NCI-H1436 treated with DMSO at 0.1 percent for 48 hours (cell line): ENCODE measurements around the gene EXOC6.
"Not testable (repeated sequence)": the region's sequence is repeated elsewhere in the genome, so short reads cannot be mapped to it uniquely, and the experiment has no call there.

Source experiments
- DNase-seq: peaks from one replicate; lab custom pipeline; 2025; lab: John Stamatoyannopoulos, UW

Gene EXOC6

DNA sequence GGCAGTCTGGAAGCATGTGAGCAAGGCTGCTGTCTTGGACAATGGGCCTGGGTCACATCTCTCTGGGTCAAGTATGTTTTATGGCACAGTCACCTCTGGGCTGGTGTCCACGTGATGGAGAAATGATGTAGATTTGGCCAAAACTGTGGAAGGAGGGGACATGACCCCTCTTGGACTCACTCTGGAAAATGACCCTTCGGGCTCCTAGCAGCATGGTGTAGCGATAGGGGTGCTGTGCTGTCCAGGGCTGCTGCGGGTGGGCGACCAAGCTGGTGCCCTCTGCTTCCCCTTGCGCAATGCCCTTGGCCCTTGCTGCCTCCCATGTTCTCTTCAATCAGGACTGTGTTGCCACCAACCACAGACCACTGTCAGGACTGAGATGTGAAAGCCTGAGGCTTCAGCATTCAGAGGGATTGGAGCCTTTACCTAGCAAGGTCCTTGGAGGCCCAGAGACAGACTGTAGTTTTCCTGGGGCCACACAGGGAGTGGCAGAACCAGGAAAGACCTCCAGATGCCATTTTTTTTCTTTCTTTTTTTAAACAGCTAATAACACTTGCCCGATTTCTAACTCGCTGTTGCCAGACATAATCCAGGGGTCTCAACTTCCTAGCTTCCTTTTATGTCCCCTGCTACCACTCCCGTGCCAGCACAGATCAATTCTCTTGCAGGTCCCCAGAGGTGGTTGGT, 231.5 kb downstream of the EXOC6 start:
- no peak for DNase-seq

DNA sequence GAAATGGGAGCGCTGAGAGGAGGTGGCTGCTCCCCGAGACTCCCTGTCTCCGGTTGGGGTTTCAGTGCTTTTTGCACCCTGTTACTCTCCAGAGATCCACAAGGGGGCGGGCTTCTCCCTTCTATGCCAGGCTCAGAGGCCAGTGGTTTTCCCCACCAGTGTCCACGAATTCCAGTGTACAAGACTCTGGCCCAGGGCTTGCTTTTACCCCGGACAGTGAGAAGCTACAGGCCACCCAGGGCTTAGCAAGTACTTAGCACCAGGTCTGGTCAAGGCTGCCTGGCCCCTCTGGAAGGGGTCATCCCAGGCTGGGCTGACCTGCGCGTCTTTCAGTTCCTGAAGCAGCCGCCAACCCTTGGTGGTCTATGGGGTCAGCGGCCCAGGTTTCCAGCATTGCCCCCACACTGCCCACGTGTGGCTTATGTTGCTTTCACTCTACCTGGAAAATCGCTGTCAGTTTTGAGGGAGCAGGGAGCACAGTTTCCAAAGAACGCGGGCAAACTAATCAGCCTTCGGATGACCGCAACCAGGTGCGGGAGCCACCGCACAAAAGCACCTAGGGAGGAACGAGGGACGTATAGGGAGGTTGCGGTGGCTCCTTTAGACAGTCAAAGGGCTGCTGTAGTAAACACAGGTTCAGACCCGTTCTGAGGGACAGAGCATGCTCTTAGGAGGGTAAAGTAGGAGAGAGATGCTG, 232.2 kb downstream of the EXOC6 start:
- no peak for DNase-seq

DNA sequence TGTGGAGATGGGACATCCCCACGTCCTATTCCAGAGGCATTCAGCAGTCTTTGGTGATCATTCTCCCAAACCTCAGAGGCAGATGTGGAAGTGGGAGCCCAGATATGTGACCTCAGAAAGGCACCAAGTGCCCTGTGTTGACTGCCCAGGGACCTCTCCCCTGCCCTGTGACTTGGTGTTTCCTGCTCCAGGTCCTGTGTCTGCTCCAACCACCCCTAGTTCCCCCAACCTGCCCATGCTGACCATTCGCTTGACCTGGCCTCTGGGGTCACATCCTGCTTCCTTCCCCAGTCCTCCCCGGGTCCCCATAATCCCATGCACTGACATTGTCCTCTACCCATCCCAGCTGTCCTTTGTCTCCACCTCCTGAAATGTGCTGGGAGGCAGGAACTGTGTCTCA, 233.0 kb downstream of the EXOC6 start:
- no peak for DNase-seq

DNA sequence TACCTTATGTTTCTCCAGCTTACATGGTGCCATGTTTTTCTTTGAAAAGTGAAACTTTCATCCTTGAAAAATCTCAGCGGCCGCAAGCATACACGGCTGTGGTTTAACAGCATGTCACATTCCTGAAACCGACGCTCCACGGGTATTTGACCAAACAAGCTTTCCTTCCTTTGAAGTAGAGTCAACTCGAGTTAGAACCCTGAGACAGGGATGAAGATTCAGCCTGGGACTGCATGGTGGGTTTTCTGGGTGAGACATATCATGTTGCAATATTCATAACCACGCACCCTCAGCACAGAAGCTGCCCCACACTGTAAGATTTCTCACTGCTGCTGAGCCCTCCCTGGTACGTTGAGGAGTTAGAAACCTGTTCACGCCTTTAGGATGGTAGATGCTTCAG, 233.5 kb downstream of the EXOC6 start:
- no peak for DNase-seq

DNA sequence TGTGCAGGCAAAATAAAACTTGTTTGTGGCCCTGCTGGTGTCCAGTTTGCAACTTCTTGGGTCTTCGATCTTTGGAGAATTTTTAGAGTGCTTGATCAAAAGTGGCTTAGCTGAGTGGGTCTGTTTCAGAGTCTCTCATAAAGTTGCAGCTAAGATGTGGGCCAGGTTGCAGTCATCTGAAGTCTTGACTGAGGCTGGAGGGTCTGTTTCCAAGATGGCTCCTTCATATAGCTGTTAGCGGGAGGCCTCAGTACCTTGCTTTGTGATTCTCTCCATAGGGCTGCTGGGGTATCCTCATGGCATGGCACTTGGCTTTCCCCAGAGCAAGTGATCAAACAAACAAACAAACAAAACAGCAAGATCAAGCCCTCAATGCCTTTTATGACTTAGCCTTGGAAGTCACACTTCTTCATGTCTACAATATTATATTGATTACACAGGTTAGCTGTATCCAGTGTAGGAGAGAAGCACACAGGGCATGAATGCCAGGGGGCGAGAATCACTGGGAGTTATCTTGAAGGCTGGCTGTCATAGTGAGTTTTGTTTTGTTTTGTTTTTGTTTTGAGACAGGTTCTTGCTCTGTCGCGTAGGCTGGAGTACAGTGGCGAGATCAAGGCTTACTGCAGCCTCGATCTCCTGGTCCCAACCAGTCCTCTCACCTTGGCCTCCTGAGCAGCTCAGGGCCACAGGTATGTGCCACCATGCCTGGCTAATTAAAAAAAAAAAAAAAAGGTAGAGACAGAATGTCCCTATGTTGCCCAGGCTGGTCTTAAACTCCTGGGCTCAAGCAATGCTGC, 235.6 kb downstream of the EXOC6 start:
- DNase-seq, result no peak

DNA sequence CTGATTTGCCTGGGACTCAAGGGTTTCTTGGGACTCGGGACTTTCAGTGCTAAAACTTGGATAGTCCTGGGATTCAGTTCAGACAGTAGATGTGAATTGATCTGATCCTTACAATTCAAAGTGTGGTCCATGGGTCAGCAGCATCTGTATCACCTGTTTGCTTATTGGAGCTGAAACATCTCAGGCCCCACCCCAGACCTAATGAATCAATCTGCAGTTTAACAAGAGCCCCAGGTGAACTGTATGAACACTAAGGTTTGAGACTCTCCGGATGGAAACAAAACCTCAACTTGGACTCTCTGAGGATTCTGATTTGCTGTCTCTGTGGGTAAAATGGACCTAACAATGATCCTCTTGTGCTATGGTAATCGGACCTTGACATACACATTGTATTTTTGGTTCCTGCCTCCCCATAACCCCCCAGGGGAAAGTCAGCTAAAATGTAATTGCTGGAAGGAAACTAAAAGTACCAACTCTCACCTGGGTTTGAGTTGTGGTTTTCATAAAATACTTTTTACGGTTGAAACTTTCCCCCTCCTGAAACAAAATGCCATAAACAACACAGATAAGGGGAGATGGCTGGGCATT, 237.0 kb downstream of the EXOC6 start:
- no peak for DNase-seq

DNA sequence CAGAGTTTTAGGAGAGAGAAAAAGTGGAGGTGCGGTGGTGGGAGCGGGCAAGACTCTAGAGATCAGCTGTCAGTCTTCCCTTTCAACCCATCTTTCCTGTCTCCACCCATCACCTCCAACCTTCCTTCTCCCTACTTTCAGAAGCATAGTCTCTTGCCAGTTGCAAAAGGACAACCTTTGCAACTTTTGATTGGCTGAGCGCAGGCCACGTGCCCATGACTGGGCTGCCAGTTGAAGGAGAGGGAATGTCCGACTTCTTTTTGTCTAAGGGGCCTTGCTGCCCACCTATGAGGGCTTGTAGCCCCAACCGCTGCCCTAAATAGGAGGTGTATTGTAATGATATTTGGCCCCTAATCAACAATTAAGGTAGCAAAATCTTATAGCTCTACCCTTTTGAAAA, 238.0 kb downstream of the EXOC6 start:
- no peak for DNase-seq

DNA sequence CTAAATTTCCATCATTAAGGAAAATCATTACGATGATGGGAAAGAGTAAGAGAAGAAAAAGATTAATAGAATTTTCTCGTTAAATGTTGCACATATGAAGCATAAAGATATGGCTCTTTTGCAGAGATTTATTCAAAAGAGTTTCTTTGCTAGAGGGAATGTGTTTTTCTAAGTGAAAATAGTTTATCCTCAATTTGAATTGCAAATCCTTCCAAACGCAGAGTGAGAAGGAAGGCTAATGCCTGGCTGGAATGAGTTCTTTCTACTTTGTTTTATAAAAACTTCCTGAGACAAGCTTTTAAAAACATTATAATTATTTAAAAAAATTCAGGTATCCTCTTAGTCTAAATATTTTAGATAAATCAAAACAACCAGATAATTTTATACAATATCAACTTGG, 239.5 kb downstream of the EXOC6 start:
- no peak for DNase-seq

DNA sequence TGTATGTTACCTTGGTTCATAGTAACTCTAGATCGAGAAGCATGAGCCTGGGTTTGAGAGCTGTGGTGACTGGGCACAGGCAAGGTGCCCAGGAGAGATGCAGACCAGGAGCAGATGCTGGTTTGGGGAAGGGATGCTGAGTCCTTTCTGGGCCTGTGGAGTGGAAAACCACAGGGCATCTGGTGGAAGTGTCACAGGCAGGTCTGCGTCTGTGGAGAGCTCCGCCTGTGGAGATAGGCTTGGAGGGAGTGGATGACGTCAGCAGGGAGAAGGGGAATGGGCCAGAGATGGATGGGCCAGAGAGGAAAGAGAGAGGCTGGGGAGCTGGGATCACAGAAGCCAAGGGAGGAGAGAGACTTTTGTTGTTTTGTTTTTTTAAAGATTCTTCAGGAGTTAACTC, 240.1 kb downstream of the EXOC6 start:
- no peak for DNase-seq

DNA sequence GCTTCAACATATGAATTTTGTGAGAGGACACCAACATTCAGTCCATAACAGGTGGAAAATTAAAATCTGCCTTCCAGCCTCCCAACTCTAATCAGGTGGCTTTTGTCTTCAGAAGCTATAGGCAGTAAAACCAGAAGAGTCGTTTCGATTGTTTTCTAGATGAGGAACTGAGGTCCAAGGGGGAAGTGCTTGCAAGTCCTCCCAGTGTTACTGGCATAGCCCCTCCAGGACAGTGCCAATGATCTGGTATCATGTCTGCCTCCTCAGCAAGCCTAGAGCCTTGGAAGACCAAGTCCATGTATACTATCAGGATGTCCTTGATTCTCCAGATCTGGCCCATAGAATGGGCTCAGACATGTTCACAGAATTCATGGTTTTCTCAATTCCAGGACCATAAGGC, 242.3 kb downstream of the EXOC6 start:
- DNase-seq, result no peak

DNA sequence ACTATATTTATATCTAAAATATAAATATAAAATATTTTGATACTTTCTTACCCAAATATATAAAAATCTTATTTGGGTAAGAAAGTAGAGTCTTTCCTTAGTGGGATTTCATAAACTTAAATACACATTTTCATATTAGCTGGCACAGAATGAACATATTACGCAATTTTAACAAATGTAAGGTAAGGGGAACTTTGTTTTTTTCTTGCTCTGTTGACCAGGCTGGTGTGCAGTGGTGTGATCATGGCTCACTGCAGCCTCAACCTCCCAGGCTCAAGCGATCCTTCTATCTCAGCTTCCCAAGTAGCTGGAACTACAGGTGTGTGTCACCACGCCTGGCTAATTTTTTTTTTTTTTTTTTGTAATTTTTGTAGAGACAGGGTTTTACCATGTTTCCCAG, 243.6 kb downstream of the EXOC6 start:
- no peak for DNase-seq

DNA sequence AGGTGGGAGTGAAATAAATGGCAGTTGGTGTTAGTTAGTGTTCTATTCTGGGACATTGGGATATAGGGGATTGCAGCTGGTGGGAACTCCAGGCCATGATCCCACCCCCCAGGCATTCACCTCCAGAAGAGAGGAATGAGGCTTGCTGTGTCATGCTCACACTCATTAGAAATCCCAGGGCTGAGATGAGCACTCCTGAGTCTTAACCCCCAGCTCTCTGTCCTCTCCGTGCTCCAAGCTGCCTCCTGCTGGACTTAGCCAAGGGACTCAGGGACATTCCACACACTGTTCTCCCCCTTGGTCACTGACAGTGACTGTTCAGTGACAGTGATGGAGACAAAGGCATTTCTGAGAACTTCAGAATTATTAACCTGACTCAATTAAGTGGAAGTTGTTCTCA, 246.9 kb downstream of the EXOC6 start:
- DNase-seq, result no peak

DNA sequence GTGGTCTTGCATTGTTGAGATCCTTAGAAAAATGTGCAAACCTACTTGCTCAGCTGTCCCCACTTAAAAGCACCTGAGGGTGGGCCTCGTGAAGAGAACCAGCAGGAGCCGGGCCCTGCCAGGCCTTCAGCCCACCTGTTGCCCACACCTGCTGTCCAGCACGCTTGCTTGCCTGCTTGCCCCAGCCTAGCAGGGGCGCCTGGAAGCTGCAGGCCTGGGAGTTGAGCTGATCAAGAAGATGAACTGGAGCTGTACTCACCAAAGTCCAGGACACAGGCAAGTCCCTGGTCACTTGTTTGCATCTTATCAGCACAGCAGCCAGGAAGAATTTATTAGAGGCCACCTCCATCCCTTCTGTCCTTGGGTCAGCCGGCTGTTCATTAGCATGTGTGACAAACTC, 248.6 kb downstream of the EXOC6 start:
- no peak for DNase-seq

DNA sequence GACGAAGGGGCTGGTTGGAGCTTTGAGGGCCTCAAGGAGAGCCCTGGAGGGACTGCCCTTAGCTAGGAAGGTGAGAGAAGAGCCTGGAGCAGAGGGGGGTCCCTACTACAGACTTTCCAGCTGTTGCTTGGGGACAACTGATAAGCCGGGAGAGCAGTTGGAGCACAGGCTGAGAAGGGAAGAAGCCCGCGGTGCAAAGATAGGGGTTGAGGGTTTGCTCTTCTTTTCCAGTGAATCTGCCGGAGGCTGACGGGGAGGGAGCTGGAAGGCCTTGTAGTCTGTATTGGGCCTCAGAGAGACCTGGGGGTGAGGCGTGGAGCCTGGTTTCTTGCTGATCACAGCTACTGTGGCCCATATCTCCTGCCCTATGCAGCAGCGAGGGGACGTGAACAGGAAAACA, 249.1 kb downstream of the EXOC6 start:
- no peak for DNase-seq

DNA sequence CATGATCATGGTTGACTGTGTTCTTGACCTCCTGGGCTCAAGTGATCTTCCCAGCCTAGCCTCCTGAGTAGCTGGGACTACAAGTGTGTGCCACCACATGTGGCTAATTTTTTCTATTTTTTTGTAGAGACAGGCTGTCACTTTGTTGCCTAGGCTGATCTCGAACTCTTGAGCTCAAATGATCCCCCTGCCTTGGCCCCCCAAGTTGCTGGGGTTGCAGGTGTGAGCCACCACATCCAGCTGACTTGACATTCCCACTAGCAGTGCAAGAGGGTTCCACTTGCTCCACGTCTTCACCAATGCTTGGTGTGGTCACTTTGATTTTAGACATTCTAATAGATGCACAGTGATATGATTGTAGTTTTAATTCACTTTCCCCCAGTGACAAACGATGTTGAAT, 250.5 kb downstream of the EXOC6 start:
- DNase-seq, result no peak

DNA sequence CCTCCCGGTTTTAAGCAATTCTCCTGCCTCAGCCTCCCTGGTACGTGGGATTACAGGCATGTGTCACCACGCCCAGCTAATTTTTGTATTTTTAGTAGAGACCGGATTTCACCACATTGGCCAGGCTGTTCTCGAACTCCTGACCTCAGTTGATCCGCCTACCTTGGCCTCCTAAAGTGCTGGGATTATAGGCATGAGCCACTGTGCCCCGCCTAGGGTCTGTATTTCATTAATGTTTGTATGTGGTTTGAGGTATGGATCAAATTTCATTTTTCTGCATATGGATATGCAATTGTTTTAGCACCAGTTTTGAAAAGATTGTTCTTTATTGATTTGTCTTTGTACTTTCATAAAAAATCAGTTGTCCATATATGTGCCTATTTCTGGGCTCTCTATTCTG, 251.3 kb downstream of the EXOC6 start:
- no peak for DNase-seq

DNA sequence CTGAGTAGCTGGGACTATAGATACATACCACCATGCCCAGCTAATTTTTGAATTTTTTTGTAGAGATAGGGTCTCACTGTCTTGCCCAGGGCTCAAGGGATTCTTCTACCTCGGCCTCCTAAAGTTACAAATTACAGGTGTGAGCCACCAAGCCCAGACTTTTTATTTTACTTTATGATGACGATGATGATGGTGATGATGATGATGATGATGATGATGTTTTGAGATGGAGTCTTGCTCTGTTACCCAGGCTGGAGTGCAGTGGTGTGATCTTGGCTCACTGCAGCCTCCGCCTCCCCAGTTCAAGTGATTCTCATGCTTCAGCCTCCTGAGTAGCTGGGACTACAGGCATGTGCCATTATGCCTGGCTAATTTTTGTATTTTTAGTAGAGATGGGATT, 252.8 kb downstream of the EXOC6 start:
- DNase-seq, result not testable (repeated sequence)

DNA sequence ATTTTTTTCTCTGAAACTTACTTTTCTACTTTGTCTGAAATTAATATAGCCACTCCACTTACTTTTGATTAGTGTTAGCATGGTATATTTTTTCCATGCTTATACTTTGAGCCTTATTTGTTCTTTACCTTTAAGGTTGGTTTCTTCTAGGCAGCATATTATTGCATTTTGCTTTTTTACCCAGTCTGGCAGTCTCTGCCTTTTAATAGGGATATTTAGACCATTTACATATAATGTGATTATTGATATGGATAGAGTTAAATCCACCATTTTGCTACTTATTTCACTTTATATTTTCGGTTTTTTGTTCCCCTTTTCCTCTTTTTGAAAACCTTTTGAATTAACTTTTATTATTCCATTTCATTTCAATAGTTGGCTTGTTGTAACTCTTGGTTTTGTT, 255.6 kb downstream of the EXOC6 start:
- no peak for DNase-seq

DNA sequence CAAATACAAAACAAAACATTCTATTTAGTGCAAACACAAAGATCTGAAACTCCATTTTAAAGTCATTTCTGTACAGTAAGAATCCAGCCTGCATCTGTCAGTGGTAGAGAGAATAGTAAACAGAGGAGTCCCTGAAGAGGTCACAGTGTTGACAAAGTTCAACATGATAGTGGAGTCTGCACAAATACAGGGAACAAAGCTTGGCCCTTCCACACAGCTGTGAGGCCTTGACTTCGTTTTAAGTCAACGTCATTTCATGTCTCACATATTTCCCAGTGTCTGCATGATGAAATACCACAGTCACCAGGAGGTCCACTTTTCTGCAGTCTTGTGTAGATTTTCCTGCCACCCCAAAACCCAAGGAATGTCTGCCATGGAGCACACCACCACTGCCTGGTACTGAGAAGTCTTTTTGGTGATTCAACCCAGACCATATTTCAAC, 258.3 kb downstream of the EXOC6 start:
- no peak for DNase-seq
